Thoracic aorta (tissue), 2 donors: ENCODE measurements around the gene LTBP1. TPM values are rescaled to one million over a fixed set of nuclear protein-coding genes. Genes with fewer than 3 reads are reported as not detected.

Source experiments
- ATAC-seq: fragments of 150-250 bp; one replicate; pipeline ENCODE4 v1.8.0; 2017; ENCODE audit warnings: low read depth; ENCODE audit not compliant: insufficient number of reproducible peaks, low FRiP score
- DNase-seq: peaks from one replicate; pipeline ENCODE4 v3.0.0-alpha.2; 2020; ENCODE audit warnings: low spot score
- H3K27ac ChIP-seq, 2 donors: fragments of 200-600 bp; sonication (generic); 1 replicate in 1 of 2; 2 replicates in 1 of 2; pipeline ENCODE4 v1.5.1; 2016; ENCODE audit warnings: mild to moderate bottlenecking in 2 of 2, moderate library complexity in 2 of 2
- H3K27me3 ChIP-seq: fragments of 200-600 bp; sonication (generic); replicated peaks from 2 replicates; pipeline ENCODE4 v1.6.0; 2016; ENCODE audit warnings: mild to moderate bottlenecking; ENCODE audit not compliant: insufficient read depth
- H3K36me3 ChIP-seq: fragments of 200-600 bp; sonication (generic); one replicate; pipeline ENCODE4 v1.5.1; 2016
- H3K4me1 ChIP-seq, 2 donors: fragments of 200-600 bp; sonication (generic); 1 replicate in 1 of 2; 2 replicates in 1 of 2; pipeline versions ENCODE4 v1.5.1 to v1.6.0; 2016; ENCODE audit warnings: low read depth in 2 of 2, mild to moderate bottlenecking in 1 of 2; ENCODE audit not compliant: control insufficient read depth in 1 of 2
- H3K4me3 ChIP-seq: fragments of 200-600 bp; sonication (generic); 2 replicates; pipeline ENCODE4 v1.5.1; 2016; ENCODE audit warnings: mild to moderate bottlenecking
- H3K9me3 ChIP-seq: fragments of 200-600 bp; sonication (generic); 2 replicates; pipeline ENCODE4 v1.5.1; 2016
- total RNA-seq, 2 donors: library from RNA; depleted of rRNA; stranded (reverse); fragments of >200 nt; gene quantifications; one replicate each; pipeline versions ENCODE4 v1.1.0 to v1.2.3, GENCODE V29; 2016
- TF ChIP-seq, protein P1 (sequence below): fragments of 200-600 bp; sonication (generic); IDR thresholded peaks from one replicate; pipeline ENCODE4 v1.5.1; 2019; ENCODE audit warnings: antibody characterized with exemption

LTBP1 gene
- total RNA-seq, 2 donors from 2014 or later, result 584 to 786 TPM

DNA sequence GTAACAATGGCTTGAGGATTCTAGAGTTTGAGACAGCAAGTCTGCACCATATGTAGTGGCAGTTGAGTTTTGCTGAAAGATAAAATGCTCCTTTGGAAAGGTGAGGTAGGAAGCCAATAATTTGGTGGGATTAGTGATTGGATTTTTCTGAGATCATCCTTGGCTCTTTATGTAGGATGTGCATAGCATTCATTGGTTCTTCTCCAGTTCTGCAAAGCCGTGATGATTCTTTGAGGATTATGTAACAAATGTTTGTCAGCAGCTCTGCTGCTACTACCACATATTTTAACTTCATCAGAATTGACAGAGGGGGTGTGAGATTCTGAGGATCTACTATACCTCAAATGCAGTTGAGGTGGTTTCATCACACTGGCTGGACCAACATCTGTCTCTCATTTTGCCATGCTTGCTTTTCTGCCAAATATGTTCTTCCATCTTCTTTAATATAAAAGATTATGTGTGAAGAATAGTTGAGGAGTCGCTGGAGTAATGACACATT is 340.8 kb downstream of the LTBP1 start:
- peaks cover 24 to 51% of the 10 kb centered on the region in 2 donors for H3K4me1 ChIP-seq
- no peaks in the 10 kb centered on the region for H3K9me3 ChIP-seq
- H3K36me3 ChIP-seq, result peaks cover 44% of the 10 kb centered on the region
- peak overlapping the region; percentile 31 to 44 for H3K27ac ChIP-seq
- ATAC-seq (no peak), DNase-seq (no peak)
- no peak overlapping the region for H3K4me3 ChIP-seq
- H3K27me3 ChIP-seq, result no peaks in the 10 kb centered on the region
- TF ChIP-seq, protein P1, sequence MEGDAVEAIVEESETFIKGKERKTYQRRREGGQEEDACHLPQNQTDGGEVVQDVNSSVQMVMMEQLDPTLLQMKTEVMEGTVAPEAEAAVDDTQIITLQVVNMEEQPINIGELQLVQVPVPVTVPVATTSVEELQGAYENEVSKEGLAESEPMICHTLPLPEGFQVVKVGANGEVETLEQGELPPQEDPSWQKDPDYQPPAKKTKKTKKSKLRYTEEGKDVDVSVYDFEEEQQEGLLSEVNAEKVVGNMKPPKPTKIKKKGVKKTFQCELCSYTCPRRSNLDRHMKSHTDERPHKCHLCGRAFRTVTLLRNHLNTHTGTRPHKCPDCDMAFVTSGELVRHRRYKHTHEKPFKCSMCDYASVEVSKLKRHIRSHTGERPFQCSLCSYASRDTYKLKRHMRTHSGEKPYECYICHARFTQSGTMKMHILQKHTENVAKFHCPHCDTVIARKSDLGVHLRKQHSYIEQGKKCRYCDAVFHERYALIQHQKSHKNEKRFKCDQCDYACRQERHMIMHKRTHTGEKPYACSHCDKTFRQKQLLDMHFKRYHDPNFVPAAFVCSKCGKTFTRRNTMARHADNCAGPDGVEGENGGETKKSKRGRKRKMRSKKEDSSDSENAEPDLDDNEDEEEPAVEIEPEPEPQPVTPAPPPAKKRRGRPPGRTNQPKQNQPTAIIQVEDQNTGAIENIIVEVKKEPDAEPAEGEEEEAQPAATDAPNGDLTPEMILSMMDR, result no peak

DNA sequence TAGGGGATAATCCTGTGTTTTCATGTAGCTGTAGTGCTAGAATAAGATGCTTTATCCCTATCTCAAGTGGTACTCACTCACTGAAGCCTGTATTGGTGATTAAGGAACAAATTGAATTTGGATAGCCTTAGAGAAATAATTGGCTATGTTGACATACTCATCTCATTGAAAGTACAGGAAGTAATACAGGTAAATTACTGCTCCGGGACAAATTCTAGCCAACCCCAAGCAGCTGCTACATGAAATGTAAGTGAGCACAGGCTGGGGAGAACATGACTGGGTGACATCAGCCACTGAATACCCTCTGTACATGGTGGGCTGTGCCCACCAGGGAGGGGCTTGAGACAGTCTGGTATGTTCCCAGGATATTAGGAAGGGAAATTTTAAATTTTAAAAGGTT is 341.3 kb downstream of the LTBP1 start:
- ATAC-seq (no peak), DNase-seq (no peak)
- Histone ChIP-seq H3K27ac (peak overlapping the region; percentile 31 to 44), H3K4me3 (no peak overlapping the region), H3K27me3 (no peaks in the 10 kb centered on the region), H3K36me3 (peaks cover 44% of the 10 kb centered on the region), H3K4me1 (peaks cover 28 to 54% of the 10 kb centered on the region in 2 donors), H3K9me3 (no peaks in the 10 kb centered on the region)
- TF ChIP-seq, protein P1, result no peak

DNA sequence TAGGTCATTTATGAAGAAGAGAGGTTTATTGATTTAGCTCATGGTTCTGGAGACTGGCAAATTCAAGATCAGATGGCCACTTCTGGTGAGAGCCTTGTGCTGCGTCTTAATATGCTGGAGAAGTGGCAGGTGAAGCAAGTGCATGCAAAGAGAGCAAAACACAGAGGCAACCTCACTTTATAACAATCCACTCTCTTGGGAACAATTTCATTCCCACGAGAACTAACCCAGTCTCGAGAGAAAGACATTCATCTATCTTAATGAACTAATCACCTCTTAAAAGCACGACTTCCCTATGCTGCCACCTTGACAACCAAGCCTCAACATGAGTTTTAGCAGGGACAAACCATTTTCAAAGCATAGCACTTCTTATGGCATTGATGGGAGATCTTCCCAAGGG is 343.2 kb downstream of the LTBP1 start:
- Histone ChIP-seq H3K27me3 (no peaks in the 10 kb centered on the region), H3K9me3 (no peaks in the 10 kb centered on the region), H3K27ac (peak overlapping the region; percentile 67 to 89), H3K4me1 (peaks cover 38 to 62% of the 10 kb centered on the region in 2 donors), H3K36me3 (peaks cover 28% of the 10 kb centered on the region), H3K4me3 (no peak overlapping the region)
- TF ChIP-seq, protein P1, result no peak
- DNase-seq, result no peak
- ATAC-seq, result no peak

DNA sequence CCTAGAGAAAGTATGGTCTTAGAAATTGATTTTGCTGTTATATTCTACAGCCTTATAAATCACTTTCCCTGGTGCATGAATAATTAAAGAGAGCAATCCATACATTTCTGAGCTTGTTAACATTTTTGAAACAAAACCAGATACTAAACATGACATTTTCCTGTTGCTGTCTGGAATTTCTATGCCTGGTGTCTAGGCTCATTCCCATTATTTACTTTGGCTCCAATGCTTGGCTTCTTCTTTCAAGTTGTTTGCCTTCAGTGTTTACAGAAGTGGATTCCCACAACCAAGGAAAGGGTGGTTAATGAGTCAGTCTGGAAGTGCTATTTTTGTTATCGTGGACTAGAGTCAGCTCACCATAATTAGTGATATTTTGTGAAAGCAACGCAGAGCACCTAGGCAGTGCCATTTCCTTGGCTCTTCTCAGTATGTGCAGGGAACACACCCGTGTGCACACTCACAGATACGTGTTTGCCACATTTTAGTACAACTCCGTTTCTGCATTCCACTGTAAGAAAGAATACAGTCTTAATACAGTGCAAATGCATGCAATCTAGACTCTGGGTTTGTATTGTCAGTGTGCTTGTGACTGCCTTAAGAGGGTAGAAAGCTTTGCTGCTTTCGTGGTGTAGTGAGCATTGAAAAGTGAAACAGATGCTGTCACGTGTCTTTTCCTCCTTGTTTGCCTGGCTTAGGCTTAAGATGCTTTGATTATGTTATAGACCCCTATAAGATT is 344.7 kb downstream of the LTBP1 start:
- peak; percentile 74 for ATAC-seq
- no peaks in the 10 kb centered on the region for H3K9me3 ChIP-seq
- H3K36me3 ChIP-seq, result peaks cover 24% of the 10 kb centered on the region
- TF ChIP-seq, protein P1, result no peak
- no peaks in the 10 kb centered on the region for H3K27me3 ChIP-seq
- peak overlapping the region; percentile 67 to 89 for H3K27ac ChIP-seq
- peak overlapping the region; percentile 48 for H3K4me3 ChIP-seq
- DNase-seq, result no peak
- peaks cover 44 to 63% of the 10 kb centered on the region in 2 donors for H3K4me1 ChIP-seq

DNA sequence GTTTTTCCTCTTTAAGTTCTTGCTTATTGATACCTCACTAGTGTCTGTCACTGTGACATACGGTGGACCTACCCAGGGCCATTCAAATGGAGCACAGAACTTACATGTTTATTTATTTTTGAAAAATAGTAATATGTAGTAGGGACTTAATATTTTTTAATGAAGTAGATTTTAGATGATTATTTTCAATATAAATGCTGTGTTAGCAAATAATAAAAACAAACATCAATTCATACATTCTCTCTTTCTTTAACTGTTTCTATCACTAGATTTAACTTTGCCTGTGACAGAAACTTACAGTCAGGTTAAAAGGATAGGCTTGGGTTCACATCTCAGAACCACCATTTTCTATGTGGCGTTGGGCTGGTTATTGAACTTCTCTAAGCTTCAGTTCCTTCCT is 345.3 kb downstream of the LTBP1 start:
- no peak for ATAC-seq
- peak overlapping the region; percentile 48 for H3K4me3 ChIP-seq
- TF ChIP-seq, protein P1, result no peak

More for the DNA sequence above, 345.3 kb downstream of the LTBP1 start:
- peak overlapping the region; percentile 67 to 89 for H3K27ac ChIP-seq
- DNase-seq, result no peak
- H3K27me3 ChIP-seq, result no peaks in the 10 kb centered on the region
- no peaks in the 10 kb centered on the region for H3K9me3 ChIP-seq
- peaks cover 23% of the 10 kb centered on the region for H3K36me3 ChIP-seq
- peaks cover 47 to 68% of the 10 kb centered on the region in 2 donors for H3K4me1 ChIP-seq
